Measurements from ENCODE around the gene MTHFD1L.
"Not testable (repeated sequence)": the region's sequence is repeated elsewhere in the genome, so short reads cannot be mapped to it uniquely, and the experiment has no call there.

GRCh38 chr6:151112884-151113283 is 247.4 kb downstream of the MTHFD1L start:
- not testable (repeated sequence) for TF ChIP-seq POLR2AphosphoS5 (IDR thresholded peaks at IDR 0.05; ENCODE audit: low read depth, low read length); TAF1 (IDR thresholded peaks at IDR 0.05; ENCODE audit: low read depth, low read length); POLR2A (IDR thresholded peaks at IDR 0.05; ENCODE audit: low read depth, low read length); PAX5 (IDR thresholded peaks at IDR 0.05; ENCODE audit: insufficient read depth, low read length, severe bottlenecking); SPI1 (IDR thresholded peaks at IDR 0.05; ENCODE audit: low read depth, low read length)

Measured in GM12891 (cell line).